Kidney epithelial cell (primary cell): ENCODE data around the gene RNF157. TPM values are rescaled to one million over a fixed set of nuclear protein-coding genes. Genes with fewer than 3 reads are reported as not detected.

Source experiments
- DNase-seq: peaks from one replicate; pipeline ENCODE4 v3.0.0-alpha.2; 2010; ENCODE audit warnings: low read depth
- H3K27me3 ChIP-seq: 2 replicates; pipeline ENCODE4 v1.6.0; 2011; ENCODE audit warnings: low read length; ENCODE audit not compliant: control insufficient read depth, insufficient read depth
- H3K36me3 ChIP-seq: 2 replicates; pipeline ENCODE4 v1.5.1; 2011; ENCODE audit warnings: low read length; ENCODE audit not compliant: control insufficient read depth, insufficient read depth
- H3K4me3 ChIP-seq: 2 replicates; pipeline ENCODE4 v1.5.1; 2011; ENCODE audit warnings: low read depth, mild to moderate bottlenecking, control low read depth, low read length
- CTCF ChIP-seq: IDR thresholded peaks from 2 replicates; pipeline ENCODE4 v1.5.1; 2011; ENCODE audit warnings: mild to moderate bottlenecking, moderate library complexity, low read length, control low read depth, inconsistent platforms; ENCODE audit not compliant: insufficient read depth, poor library complexity, severe bottlenecking
- total RNA-seq: library from RNA; depleted of rRNA; stranded (reverse); fragments of >200 nt; gene quantifications from 2 replicates; pipeline ENCODE4 v1.2.3, GENCODE V29; 2015

The RNF157 gene
- 6.0 and 7.5 TPM in 2 replicates for total RNA-seq

- DNase-seq, result no peak
- H3K36me3 ChIP-seq, result no peaks in the 10 kb centered on the region
- peak within 1 kb of the TSS; percentile 60 for H3K4me3 ChIP-seq
- H3K27me3 ChIP-seq, result peaks cover 21% of the 10 kb centered on the region
- no peak for TF ChIP-seq CTCF
These were observed at the start of gene RNF157 for GRCh38 chr17:76240461-76241203. Gene RNF157 (minus strand): TSS chr17:76240493. CDS start chr17:76240240, 253 bp downstream.

GRCh38 chr17:76281573-76282371 is 41.5 kb upstream of the RNF157 start:
- H3K27me3 ChIP-seq, result no peaks in the 10 kb centered on the region
- no peak for TF ChIP-seq CTCF
- DNase-seq, result no peak
- H3K4me3 ChIP-seq, result no peak overlapping the region
- no peaks in the 10 kb centered on the region for H3K36me3 ChIP-seq

- no peak for DNase-seq
- H3K36me3 ChIP-seq, result no peaks in the 10 kb centered on the region
- no peaks in the 10 kb centered on the region for H3K27me3 ChIP-seq
- no peak for TF ChIP-seq CTCF
- H3K4me3 ChIP-seq, result no peak overlapping the region
These were observed 40.4 kb upstream of the RNF157 start for GRCh38 chr17:76280650-76281049.

GRCh38 chr17:76279742-76280287 is 39.5 kb upstream of the RNF157 start:
- Histone ChIP-seq H3K4me3 (no peak overlapping the region), H3K27me3 (no peaks in the 10 kb centered on the region), H3K36me3 (no peaks in the 10 kb centered on the region)
- DNase-seq, result no peak
- TF ChIP-seq CTCF, result no peak

- no peak overlapping the region for H3K4me3 ChIP-seq
- H3K36me3 ChIP-seq, result no peaks in the 10 kb centered on the region
- no peaks in the 10 kb centered on the region for H3K27me3 ChIP-seq
- TF ChIP-seq CTCF, result peak; percentile 96
- DNase-seq, result peak; percentile 32
These were observed 38.9 kb upstream of the RNF157 start for GRCh38 chr17:76278952-76279741.
